ENCODE data around the gene MX1. TPM values are rescaled to one million over a fixed set of nuclear protein-coding genes. Genes with fewer than 3 reads are reported as not detected.

The MX1 gene
- total RNA-seq, 1 experiment from 2014 or later = 1.8 TPM

DNA sequence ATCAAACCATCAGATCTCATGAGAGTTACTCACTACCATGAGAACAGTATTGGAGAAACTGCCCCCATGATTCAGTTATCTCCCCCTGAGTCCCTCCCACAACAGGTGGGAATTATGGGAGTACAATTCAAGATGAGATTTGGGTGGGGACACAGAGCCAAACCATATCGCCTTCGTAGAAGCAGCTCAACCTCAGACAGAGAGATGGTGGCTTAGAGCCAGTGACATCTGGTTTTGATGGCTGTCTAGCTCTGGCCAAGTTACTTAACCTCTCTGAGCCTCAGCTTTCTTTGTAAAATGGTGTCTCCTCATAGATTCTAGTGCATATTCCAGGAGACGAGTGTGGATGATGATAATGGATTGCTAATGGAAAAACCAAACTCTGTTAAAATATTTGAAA is 27.2 kb downstream of the MX1 start:
- BruUV-seq (replicated peaks) = no TSS peak
- ChIA-PET POLR2A (no interaction called here), CTCF (interaction anchor here (0.6 to 1.5 kb wide), 2 partner anchors 14 to 891 kb away, joined by 3 to 4 read pairs; no protein-coding TSS in a partner anchor)
- TF ChIP-seq, protein P1, sequence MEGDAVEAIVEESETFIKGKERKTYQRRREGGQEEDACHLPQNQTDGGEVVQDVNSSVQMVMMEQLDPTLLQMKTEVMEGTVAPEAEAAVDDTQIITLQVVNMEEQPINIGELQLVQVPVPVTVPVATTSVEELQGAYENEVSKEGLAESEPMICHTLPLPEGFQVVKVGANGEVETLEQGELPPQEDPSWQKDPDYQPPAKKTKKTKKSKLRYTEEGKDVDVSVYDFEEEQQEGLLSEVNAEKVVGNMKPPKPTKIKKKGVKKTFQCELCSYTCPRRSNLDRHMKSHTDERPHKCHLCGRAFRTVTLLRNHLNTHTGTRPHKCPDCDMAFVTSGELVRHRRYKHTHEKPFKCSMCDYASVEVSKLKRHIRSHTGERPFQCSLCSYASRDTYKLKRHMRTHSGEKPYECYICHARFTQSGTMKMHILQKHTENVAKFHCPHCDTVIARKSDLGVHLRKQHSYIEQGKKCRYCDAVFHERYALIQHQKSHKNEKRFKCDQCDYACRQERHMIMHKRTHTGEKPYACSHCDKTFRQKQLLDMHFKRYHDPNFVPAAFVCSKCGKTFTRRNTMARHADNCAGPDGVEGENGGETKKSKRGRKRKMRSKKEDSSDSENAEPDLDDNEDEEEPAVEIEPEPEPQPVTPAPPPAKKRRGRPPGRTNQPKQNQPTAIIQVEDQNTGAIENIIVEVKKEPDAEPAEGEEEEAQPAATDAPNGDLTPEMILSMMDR (IDR thresholded peaks at IDR 0.05; ENCODE audit: unreplicated experiment) = no peak
- H3K36me3 Mint-ChIP-seq (ENCODE audit: insufficient read depth, unreplicated experiment) = no peaks in the 10 kb centered on the region
- intact Hi-C loops (cut with micrococcal nuclease) = no loop called here
- H3K27ac Mint-ChIP-seq (ENCODE audit: low read depth, unreplicated experiment) = no peak overlapping the region
- no peak overlapping the region for H3K4me3 Mint-ChIP-seq (ENCODE audit: unreplicated experiment)
- H3K4me1 Mint-ChIP-seq (ENCODE audit: insufficient read depth, unreplicated experiment) = no peaks in the 10 kb centered on the region
- H3K27me3 Mint-ChIP-seq (ENCODE audit: insufficient read depth, unreplicated experiment) = no peaks in the 10 kb centered on the region
- no peaks in the 10 kb centered on the region for H3K9me3 Mint-ChIP-seq (ENCODE audit: unreplicated experiment)
- DNase-seq (ENCODE audit: unreplicated experiment) = no peak

DNA sequence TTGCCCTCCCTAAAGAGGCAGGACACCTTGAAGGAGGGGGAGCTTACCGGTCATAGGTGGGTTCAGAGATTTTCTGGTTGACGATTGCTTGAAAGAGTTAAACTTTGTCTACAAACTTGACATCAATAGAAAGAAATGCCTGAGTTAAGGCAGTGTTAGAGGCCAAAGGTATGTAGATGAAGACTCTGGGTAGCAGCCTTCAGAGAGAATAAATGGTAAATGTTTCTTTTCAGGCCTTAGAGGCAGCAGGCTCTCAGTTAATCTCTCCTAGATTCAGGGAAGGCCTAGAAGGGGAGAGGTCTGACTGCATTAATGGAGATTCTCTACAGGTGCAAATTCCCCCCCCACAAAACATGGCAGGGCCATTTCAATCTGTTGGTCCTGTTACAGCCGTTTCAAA is 27.7 kb downstream of the MX1 start:
- Mint-ChIP-seq H3K36me3 (ENCODE audit: insufficient read depth, unreplicated experiment) (no peaks in the 10 kb centered on the region), H3K4me1 (ENCODE audit: insufficient read depth, unreplicated experiment) (no peaks in the 10 kb centered on the region), H3K9me3 (ENCODE audit: unreplicated experiment) (no peaks in the 10 kb centered on the region), H3K27ac (ENCODE audit: low read depth, unreplicated experiment) (no peak overlapping the region), H3K4me3 (ENCODE audit: unreplicated experiment) (no peak overlapping the region), H3K27me3 (ENCODE audit: insufficient read depth, unreplicated experiment) (no peaks in the 10 kb centered on the region)
- intact Hi-C loops (cut with micrococcal nuclease) = no loop called here
- DNase-seq (ENCODE audit: unreplicated experiment) = no peak
- ChIA-PET POLR2A (no interaction called here), CTCF (interaction anchor here (1.5 kb wide), 1 partner anchor 14 kb away, joined by 4 read pairs; no protein-coding TSS in a partner anchor)
- TF ChIP-seq, protein P1 (IDR thresholded peaks at IDR 0.05; ENCODE audit: unreplicated experiment) = no peak
- no TSS peak for BruUV-seq (replicated peaks)

DNA sequence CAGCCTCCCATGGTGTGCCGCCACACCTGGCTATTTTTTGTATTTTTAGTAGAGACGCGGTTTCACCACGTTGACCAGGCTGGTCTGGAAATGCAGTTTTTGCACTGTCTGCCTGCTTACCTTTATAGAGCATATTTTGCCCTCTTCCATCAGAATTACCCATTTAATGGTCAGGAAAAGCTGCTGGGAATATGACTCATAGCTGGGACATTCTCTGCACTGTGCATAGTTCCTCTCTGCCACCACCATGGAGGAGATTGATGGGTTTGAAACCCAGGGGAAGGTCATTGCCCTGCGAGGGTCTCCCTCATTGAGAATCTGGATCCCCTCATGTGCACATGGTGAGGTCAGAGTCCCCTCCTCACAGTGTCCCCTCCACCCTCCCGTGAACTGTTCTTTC is 32.1 kb downstream of the MX1 start:
- POLR2A ChIA-PET = no interaction called here
- no TSS peak for BruUV-seq (replicated peaks)
- H3K4me3 Mint-ChIP-seq (ENCODE audit: unreplicated experiment) = no peak overlapping the region
- H3K27me3 Mint-ChIP-seq (ENCODE audit: insufficient read depth, unreplicated experiment) = no peaks in the 10 kb centered on the region
- intact Hi-C loops (cut with micrococcal nuclease) = no loop called here
- DNase-seq (ENCODE audit: unreplicated experiment) = no peak
- no peaks in the 10 kb centered on the region for H3K9me3 Mint-ChIP-seq (ENCODE audit: unreplicated experiment)
- CTCF ChIA-PET = interaction anchor here (0.5 to 4.7 kb wide), 6 partner anchors 9 to 359 kb away, joined by 3 to 52 read pairs (median 4); no protein-coding TSS in a partner anchor
- TF ChIP-seq, protein P1 (IDR thresholded peaks at IDR 0.05; ENCODE audit: unreplicated experiment) = no peak
- no peak overlapping the region for H3K27ac Mint-ChIP-seq (ENCODE audit: low read depth, unreplicated experiment)
- H3K4me1 Mint-ChIP-seq (ENCODE audit: insufficient read depth, unreplicated experiment) = no peaks in the 10 kb centered on the region
- H3K36me3 Mint-ChIP-seq (ENCODE audit: insufficient read depth, unreplicated experiment) = peaks cover 5% of the 10 kb centered on the region

DNA sequence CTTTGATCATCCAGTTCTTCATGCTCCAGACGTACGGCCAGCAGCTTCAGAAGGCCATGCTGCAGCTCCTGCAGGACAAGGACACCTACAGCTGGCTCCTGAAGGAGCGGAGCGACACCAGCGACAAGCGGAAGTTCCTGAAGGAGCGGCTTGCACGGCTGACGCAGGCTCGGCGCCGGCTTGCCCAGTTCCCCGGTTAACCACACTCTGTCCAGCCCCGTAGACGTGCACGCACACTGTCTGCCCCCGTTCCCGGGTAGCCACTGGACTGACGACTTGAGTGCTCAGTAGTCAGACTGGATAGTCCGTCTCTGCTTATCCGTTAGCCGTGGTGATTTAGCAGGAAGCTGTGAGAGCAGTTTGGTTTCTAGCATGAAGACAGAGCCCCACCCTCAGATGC is 32.5 kb downstream of the MX1 start:
- Mint-ChIP-seq H3K27ac (ENCODE audit: low read depth, unreplicated experiment) (no peak overlapping the region), H3K9me3 (ENCODE audit: unreplicated experiment) (no peaks in the 10 kb centered on the region), H3K4me3 (ENCODE audit: unreplicated experiment) (no peak overlapping the region), H3K36me3 (ENCODE audit: insufficient read depth, unreplicated experiment) (peaks cover 5% of the 10 kb centered on the region), H3K4me1 (ENCODE audit: insufficient read depth, unreplicated experiment) (no peaks in the 10 kb centered on the region), H3K27me3 (ENCODE audit: insufficient read depth, unreplicated experiment) (no peaks in the 10 kb centered on the region)
- DNase-seq (ENCODE audit: unreplicated experiment) = no peak
- ChIA-PET POLR2A (interaction anchor here (0.8 kb wide), 1 partner anchor 162 kb away, joined by 3 read pairs; no protein-coding TSS in a partner anchor), CTCF (interaction anchor here (0.6 to 4.7 kb wide), 10 partner anchors 9 to 358 kb away, joined by 3 to 52 read pairs (median 4); no protein-coding TSS in a partner anchor)
- no TSS peak for BruUV-seq (replicated peaks)
- intact Hi-C loops (cut with micrococcal nuclease) = no loop called here
- TF ChIP-seq, protein P1 (IDR thresholded peaks at IDR 0.05; ENCODE audit: unreplicated experiment) = no peak

Measured in MCF 10A (cell line).